BLaER1 (cell line): ENCODE results near the gene MAP3K9.

Experiments used
- H3K27ac ChIP-seq: shearing (Covaris generic); formaldehyde crosslinking; 2 replicates; pipeline ENCODE4 v1.8.1; 2022
- H3K27me3 ChIP-seq: shearing (Covaris generic); formaldehyde crosslinking; 2 replicates; pipeline ENCODE4 v1.8.1; 2022
- H3K36me3 ChIP-seq: shearing (Covaris generic); formaldehyde crosslinking; 2 replicates; pipeline ENCODE4 v1.8.1; 2022
- H3K4me1 ChIP-seq: shearing (Covaris generic); formaldehyde crosslinking; 2 replicates; pipeline ENCODE4 v1.8.1; 2022
- H3K4me2 ChIP-seq: shearing (Covaris generic); formaldehyde crosslinking; 2 replicates; pipeline ENCODE4 v1.8.1; 2022
- H3K4me3 ChIP-seq: shearing (Covaris generic); formaldehyde crosslinking; 2 replicates; pipeline ENCODE4 v1.8.1; 2022
- H3K9ac ChIP-seq: shearing (Covaris generic); formaldehyde crosslinking; 2 replicates; pipeline ENCODE4 v1.8.1; 2022
- H3K9me3 ChIP-seq: shearing (Covaris generic); formaldehyde crosslinking; 2 replicates; pipeline ENCODE4 v1.8.1; 2022
- H4K20me1 ChIP-seq: shearing (Covaris generic); formaldehyde crosslinking; 2 replicates; pipeline ENCODE4 v1.8.1; 2022
- Cebpa-rat ChIP-seq: shearing (Covaris generic); IDR thresholded peaks from 2 replicates; pipeline ENCODE4 v1.8.1; 2022

The MAP3K9 gene

DNA sequence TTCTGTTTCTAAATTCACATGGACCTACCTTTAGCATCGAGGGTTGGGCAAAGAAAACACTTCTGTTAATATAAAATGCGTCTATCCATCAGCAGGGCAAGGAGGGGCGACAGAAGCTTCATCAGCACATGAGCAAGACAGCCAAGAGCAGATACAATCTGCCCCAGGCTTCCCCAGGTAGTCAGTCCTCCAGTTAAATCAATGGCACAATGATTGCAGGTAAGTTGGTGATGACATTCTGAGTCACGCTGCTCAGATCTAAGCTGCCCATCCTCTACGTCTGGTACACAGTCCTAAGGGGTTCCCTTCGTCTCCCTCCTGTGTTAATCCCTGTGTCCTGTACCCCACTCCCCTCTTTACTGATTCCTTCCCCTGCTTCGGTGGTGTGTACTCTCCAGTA lies 38.8 kb downstream of the MAP3K9 start:
- no peak overlapping the region for H3K4me3 ChIP-seq
- H3K27me3 ChIP-seq: no peaks in the 10 kb centered on the region
- H3K4me1 ChIP-seq: no peaks in the 10 kb centered on the region
- H3K9me3 ChIP-seq: no peaks in the 10 kb centered on the region
- H3K9ac ChIP-seq: no peak overlapping the region
- H3K27ac ChIP-seq: no peak overlapping the region
- H3K36me3 ChIP-seq: no peaks in the 10 kb centered on the region
- no peaks in the 10 kb centered on the region for H4K20me1 ChIP-seq
- TF ChIP-seq Cebpa-rat: no peak
- no peak overlapping the region for H3K4me2 ChIP-seq

DNA sequence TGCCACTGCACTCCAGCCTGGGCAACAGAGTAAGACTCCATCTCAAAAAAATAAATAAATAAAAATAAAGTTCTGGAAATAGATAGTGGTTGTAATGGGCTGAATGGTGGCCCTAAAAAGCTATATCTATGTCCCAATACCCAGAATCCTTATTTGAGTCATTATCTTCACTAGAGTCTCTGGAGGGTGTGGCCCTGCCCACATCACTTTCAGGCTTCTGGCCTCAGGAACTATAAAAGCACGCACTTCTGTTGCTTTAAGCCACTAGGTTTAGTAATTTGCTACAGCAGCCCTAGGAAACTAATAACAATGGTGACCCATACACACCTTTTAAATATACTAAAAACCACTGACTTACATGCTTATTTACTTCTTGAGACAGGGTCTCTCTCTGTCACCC lies 49.9 kb downstream of the MAP3K9 start:
- Histone ChIP-seq H3K36me3 (no peaks in the 10 kb centered on the region; the same call in 1 of the 2 replicates), H3K27ac (no peak overlapping the region), H3K4me1 (no peaks in the 10 kb centered on the region), H3K4me2 (no peak overlapping the region), H3K9ac (no peak overlapping the region), H4K20me1 (no peaks in the 10 kb centered on the region), H3K4me3 (no peak overlapping the region), H3K27me3 (no peaks in the 10 kb centered on the region), H3K9me3 (no peaks in the 10 kb centered on the region)
- no peak for TF ChIP-seq Cebpa-rat

DNA sequence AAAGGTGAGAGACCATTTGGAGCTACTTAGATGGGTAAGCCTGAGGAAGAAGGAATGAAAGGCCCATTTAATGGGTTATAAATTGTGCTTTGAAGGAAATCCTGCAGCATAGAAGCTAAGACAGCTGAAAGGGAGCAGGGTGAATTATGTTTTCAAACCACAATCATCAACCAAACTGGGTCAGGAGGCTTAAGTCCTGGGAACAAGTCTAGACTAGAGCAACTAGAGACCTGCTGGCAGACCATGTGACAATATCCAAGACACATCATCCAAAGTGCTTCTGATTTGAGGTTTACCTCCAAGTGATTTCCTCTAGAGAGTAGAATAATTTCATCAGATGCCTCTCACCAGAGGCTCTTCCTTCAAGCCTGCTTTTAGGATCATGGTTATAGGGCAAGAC lies 53.7 kb downstream of the MAP3K9 start:
- H3K4me1 ChIP-seq: no peaks in the 10 kb centered on the region
- H3K27ac ChIP-seq: no peak overlapping the region
- H4K20me1 ChIP-seq: no peaks in the 10 kb centered on the region
- no peaks in the 10 kb centered on the region for H3K9me3 ChIP-seq
- no peaks in the 10 kb centered on the region; the same call in 1 of the 2 replicates for H3K36me3 ChIP-seq
- H3K4me2 ChIP-seq: no peak overlapping the region
- no peaks in the 10 kb centered on the region for H3K27me3 ChIP-seq
- H3K4me3 ChIP-seq: no peak overlapping the region
- no peak overlapping the region for H3K9ac ChIP-seq
- TF ChIP-seq Cebpa-rat: no peak

DNA sequence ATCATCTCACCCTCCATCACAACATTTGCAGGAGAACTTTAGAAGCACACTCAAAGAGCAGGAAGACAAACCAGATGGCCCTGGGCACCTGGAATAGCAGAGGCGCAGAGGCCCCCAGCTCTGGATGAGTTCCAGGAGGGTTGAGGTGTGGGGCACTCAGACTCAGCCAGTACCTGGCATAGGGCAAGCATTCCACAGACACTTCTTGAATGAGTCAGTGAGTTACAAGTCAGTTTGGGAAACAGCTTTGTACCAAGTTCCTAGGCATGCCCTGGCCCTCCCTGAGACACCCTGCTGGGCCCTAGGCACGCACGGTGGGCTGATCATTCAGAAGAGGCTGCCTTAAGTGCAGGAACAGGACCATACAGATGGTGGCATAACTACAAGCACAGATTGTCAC lies 54.3 kb downstream of the MAP3K9 start:
- H3K4me1 ChIP-seq: no peaks in the 10 kb centered on the region
- no peak overlapping the region for H3K4me3 ChIP-seq
- H3K27ac ChIP-seq: no peak overlapping the region
- no peaks in the 10 kb centered on the region for H3K9me3 ChIP-seq
- H3K9ac ChIP-seq: no peak overlapping the region
- H4K20me1 ChIP-seq: no peaks in the 10 kb centered on the region
- H3K4me2 ChIP-seq: no peak overlapping the region
- no peaks in the 10 kb centered on the region; the same call in 1 of the 2 replicates for H3K36me3 ChIP-seq
- TF ChIP-seq Cebpa-rat: no peak
- H3K27me3 ChIP-seq: no peaks in the 10 kb centered on the region

DNA sequence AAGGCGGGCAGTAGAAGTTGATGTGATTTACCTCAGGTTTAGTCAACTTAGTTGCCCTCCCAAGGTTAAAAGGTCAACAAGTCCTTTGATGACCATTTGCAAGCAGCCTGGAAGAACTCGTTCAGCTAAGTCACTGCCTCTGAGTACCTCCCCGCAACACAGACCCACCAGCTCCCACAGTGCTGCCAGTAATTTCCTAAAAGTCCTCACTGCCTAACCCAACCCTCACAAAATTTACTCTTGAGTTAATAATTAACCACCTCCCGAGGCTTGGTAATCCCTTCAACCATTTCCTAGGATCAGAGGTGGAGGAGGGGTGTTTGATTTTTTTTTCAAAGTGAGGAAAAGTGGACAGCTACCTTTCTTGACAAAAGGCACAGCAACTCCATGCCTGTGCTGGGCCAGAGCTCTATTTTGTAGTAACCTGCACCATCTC lies 55.8 kb downstream of the MAP3K9 start:
- no peaks in the 10 kb centered on the region for H3K27me3 ChIP-seq
- H3K4me1 ChIP-seq: no peaks in the 10 kb centered on the region
- no peak overlapping the region for H3K9ac ChIP-seq
- H3K9me3 ChIP-seq: no peaks in the 10 kb centered on the region
- no peak overlapping the region for H3K4me3 ChIP-seq
- no peak overlapping the region for H3K4me2 ChIP-seq
- TF ChIP-seq Cebpa-rat: no peak
- H4K20me1 ChIP-seq: no peaks in the 10 kb centered on the region
- no peak overlapping the region for H3K27ac ChIP-seq
- H3K36me3 ChIP-seq: no peaks in the 10 kb centered on the region; the same call in 1 of the 2 replicates

DNA sequence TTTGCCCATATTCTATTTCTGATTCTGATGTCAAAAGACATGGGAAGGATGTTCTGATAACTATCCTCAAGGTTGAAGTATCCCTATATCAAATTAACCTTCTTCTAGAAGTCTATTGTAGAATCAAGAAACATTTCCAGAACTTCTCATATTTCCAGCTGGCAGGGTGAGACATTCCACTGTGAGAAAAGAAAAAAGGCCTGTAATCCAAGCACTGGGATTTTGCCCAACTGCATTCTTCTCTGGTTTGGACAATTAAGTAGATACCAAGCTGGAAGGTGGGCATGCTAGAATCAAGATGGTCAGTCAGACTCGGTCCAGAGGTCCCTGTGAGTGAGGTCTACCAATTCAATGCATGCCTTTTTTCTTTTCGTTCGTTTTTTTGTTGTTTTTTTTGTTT lies 60.9 kb downstream of the MAP3K9 start:
- Histone ChIP-seq H3K4me2 (no peak overlapping the region), H3K9me3 (no peaks in the 10 kb centered on the region), H4K20me1 (no peaks in the 10 kb centered on the region), H3K4me1 (0 out of 2 replicates have a peak, but pooled peaks cover 5% of the 10 kb centered on the region), H3K36me3 (no peaks in the 10 kb centered on the region), H3K27ac (no peak overlapping the region), H3K9ac (no peak overlapping the region), H3K4me3 (no peak overlapping the region), H3K27me3 (no peaks in the 10 kb centered on the region)
- no peak for TF ChIP-seq Cebpa-rat

DNA sequence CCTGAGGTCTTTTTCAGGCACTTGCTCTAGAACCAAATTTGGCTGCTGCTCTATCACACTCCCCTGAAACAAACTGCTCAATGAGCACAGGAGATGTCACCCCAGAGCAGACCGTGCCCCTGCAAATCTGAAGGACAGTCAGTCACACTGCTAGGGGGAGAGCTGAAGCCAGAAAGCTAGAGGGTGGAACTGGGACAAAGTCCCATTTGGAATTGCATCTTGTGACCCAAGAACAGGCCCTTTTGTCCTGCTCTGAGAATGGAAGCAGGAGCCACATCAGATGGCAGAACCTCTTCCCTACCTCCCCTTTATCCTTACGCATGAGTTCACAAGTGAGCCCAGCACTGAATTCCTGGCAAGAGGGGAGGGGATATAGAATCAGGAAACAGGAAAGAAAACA lies 64.7 kb downstream of the MAP3K9 start:
- 0 out of 2 replicates have a peak, but pooled peaks cover 5% of the 10 kb centered on the region for H3K4me1 ChIP-seq
- no peaks in the 10 kb centered on the region for H4K20me1 ChIP-seq
- H3K9me3 ChIP-seq: no peaks in the 10 kb centered on the region
- H3K9ac ChIP-seq: no peak overlapping the region
- H3K36me3 ChIP-seq: no peaks in the 10 kb centered on the region
- no peak overlapping the region for H3K4me2 ChIP-seq
- H3K4me3 ChIP-seq: no peak overlapping the region
- H3K27me3 ChIP-seq: no peaks in the 10 kb centered on the region
- TF ChIP-seq Cebpa-rat: no peak
- H3K27ac ChIP-seq: no peak overlapping the region

DNA sequence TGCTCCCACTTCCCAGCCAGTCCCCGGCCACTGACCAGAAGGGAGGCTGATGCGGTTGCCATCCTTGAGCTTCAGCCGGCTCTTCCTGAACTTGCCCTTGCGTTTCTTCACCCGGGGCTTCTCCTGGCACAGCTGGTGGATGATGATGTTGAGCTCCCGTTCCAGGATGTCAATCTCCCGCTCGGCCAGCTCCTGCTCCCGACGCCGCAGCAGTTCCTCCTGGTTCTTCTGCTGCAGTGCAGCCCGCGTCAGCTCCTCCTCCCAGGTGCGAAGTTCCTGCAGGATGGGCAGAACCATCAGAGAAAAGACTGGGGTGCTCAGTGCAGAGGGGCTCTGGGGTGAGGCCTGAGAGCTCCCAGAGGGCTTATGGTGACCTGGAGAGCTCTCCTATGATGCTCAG lies 67.0 kb downstream of the MAP3K9 start:
- H3K27ac ChIP-seq: no peak overlapping the region
- no peak overlapping the region for H3K4me3 ChIP-seq
- H3K27me3 ChIP-seq: no peaks in the 10 kb centered on the region
- no peaks in the 10 kb centered on the region for H3K9me3 ChIP-seq
- H3K4me1 ChIP-seq: 0 out of 2 replicates have a peak, but pooled peaks cover 5% of the 10 kb centered on the region
- H3K9ac ChIP-seq: no peak overlapping the region
- no peak for TF ChIP-seq Cebpa-rat
- no peak overlapping the region for H3K4me2 ChIP-seq
- H4K20me1 ChIP-seq: no peaks in the 10 kb centered on the region
- no peaks in the 10 kb centered on the region for H3K36me3 ChIP-seq

DNA sequence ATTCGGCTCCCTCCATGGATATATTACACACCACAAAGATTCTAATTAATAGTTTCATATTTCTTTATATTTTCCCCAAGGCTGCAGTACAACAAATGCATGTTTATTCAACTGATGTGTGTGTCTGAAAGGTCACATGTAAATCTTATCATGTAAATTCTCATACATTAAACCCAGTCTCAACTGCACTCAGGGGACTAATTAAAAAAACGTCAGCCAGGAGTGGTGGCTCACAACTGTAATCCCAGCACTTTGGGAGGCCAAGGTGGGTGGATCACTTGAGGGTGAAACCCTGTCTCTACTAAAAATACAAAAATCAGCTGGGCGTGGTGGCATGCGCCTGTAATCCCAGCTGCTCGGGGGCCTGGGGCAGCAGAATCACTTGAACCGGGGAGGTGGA lies 67.8 kb downstream of the MAP3K9 start:
- Histone ChIP-seq H3K36me3 (no peaks in the 10 kb centered on the region), H3K4me3 (no peak overlapping the region), H3K27me3 (no peaks in the 10 kb centered on the region), H3K9me3 (no peaks in the 10 kb centered on the region), H3K9ac (no peak overlapping the region), H3K4me1 (0 out of 2 replicates have a peak, but pooled peaks cover 5% of the 10 kb centered on the region), H3K4me2 (no peak overlapping the region), H4K20me1 (no peaks in the 10 kb centered on the region), H3K27ac (no peak overlapping the region)
- no peak for TF ChIP-seq Cebpa-rat

DNA sequence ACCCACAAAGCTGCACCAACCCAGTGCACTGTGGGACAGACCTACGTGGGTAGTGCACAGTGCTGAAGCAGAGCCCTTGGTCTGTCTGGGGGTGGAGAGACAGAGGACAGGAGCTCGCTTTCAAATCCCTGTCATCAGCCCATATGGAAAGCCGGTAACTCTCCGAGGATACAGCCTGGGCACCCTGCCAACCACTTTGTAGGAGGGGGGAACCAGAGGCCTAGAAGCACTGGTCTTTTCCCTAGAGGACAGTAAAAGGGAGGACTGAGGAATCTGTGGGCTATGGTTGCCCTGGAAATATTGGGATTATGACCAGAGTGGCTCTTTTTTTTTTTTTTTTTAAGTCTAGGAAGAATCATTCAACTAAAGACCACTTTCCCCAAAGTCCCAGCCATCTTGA lies 74.3 kb downstream of the MAP3K9 start:
- Histone ChIP-seq H3K4me3 (no peak overlapping the region), H3K27me3 (no peaks in the 10 kb centered on the region), H3K9ac (no peak overlapping the region), H3K9me3 (no peaks in the 10 kb centered on the region), H4K20me1 (no peaks in the 10 kb centered on the region), H3K27ac (no peak overlapping the region), H3K36me3 (peaks cover 27% of the 10 kb centered on the region; the same call in 1 of the 2 replicates), H3K4me1 (no peaks in the 10 kb centered on the region), H3K4me2 (no peak overlapping the region)
- TF ChIP-seq Cebpa-rat: no peak
